HG03558 (cell line): ENCODE results near the gene ADAM12.

Experiments used
- ATAC-seq: cut with Tn5 transposase; IDR thresholded peaks from one replicate; pipeline ENCODE4 v1.9.1; 2021; ENCODE audit warnings: moderate number of reproducible peaks; ENCODE audit not compliant: unreplicated experiment; ENCODE audit errors: extremely low read depth

The ADAM12 gene

GRCh38 chr10:126331101-126331500 is 57.2 kb downstream of the ADAM12 start:
- no peak for ATAC-seq

- no peak for ATAC-seq
Observed at GRCh38 chr10:126324826-126325225, 63.5 kb downstream of the ADAM12 start.

GRCh38 chr10:126321440-126321839 is 66.8 kb downstream of the ADAM12 start:
- no peak for ATAC-seq

- no peak for ATAC-seq
Observed at GRCh38 chr10:126317751-126318150, 70.5 kb downstream of the ADAM12 start.

GRCh38 chr10:126315494-126316177 is 72.6 kb downstream of the ADAM12 start:
- ATAC-seq = no peak

- no peak for ATAC-seq
Observed at GRCh38 chr10:126314863-126315493, 73.3 kb downstream of the ADAM12 start.

- no peak for ATAC-seq
Observed at GRCh38 chr10:126312167-126312566, 76.1 kb downstream of the ADAM12 start.

- ATAC-seq = no peak
Observed at GRCh38 chr10:126309228-126309883, 78.9 kb downstream of the ADAM12 start.

- no peak for ATAC-seq
Observed at GRCh38 chr10:126302826-126303665, 85.2 kb downstream of the ADAM12 start.

GRCh38 chr10:126302476-126302756 is 85.9 kb downstream of the ADAM12 start:
- no peak for ATAC-seq

- no peak for ATAC-seq
Observed at GRCh38 chr10:126301701-126302475, 86.4 kb downstream of the ADAM12 start.

GRCh38 chr10:126294451-126294850 is 93.8 kb downstream of the ADAM12 start:
- no peak for ATAC-seq

- no peak for ATAC-seq
Observed at GRCh38 chr10:126290232-126290631, 98.0 kb downstream of the ADAM12 start.

- no peak for ATAC-seq
Observed at GRCh38 chr10:126288547-126289493, 99.5 kb downstream of the ADAM12 start.

GRCh38 chr10:126286256-126286780 is 102.0 kb downstream of the ADAM12 start:
- ATAC-seq = no peak

GRCh38 chr10:126283307-126283706 is 105.0 kb downstream of the ADAM12 start:
- no peak for ATAC-seq

GRCh38 chr10:126278851-126279250 is 109.4 kb downstream of the ADAM12 start:
- ATAC-seq = no peak

- no peak for ATAC-seq
Observed at GRCh38 chr10:126277181-126277580, 111.1 kb downstream of the ADAM12 start.

- no peak for ATAC-seq
Observed at GRCh38 chr10:126272526-126272925, 115.8 kb downstream of the ADAM12 start.
